PC-3 (cell line): ENCODE data around the gene ULK4. TPM values are rescaled to one million over a fixed set of nuclear protein-coding genes. Genes with fewer than 3 reads are reported as not detected.

Experiments
- ATAC-seq: fragments of 200-7000 bp; cut with Tn5 transposase; 2 replicates; pipeline ENCODE4 v1.9.1; 2020; ENCODE audit warnings: mild to moderate bottlenecking, moderate library complexity
- BruUV-seq: library from RNA; stranded (reverse); fragments of 400-500 nt; replicated peaks from 2 replicates; lab custom pipeline; 2021; lab: Mats Ljungman, UMichigan
- CTCF ChIA-PET: fragments of 300-600 bp; sonication (Branson Sonifier 250); formaldehyde crosslinking; loops from one replicate; lab custom pipeline; 2022; ENCODE audit warnings: antibody characterized with exemption; lab: Charles Lee
- POLR2A ChIA-PET: fragments of 300-600 bp; sonication (Branson Sonifier 250); formaldehyde crosslinking; loops from one replicate; lab custom pipeline; 2022; ENCODE audit warnings: antibody characterized with exemption; ENCODE audit not compliant: unreplicated experiment; lab: Charles Lee
- DNase-seq: peaks from one replicate; pipeline ENCODE4 v3.0.0-alpha.2; 2015
- H2AFZ ChIP-seq: fragments of 300-600 bp; sonication (generic); 2 replicates; pipeline ENCODE4 v1.6.0; 2016; ENCODE audit warnings: antibody characterized with exemption, low read length
- H3F3A ChIP-seq: fragments of 300-600 bp; sonication (generic); one replicate; pipeline ENCODE4 v1.6.0; 2017; ENCODE audit warnings: antibody characterized with exemption, low read length, control low read depth, mild to moderate bottlenecking; ENCODE audit not compliant: unreplicated experiment
- H3K27ac ChIP-seq: fragments of 300-600 bp; sonication (generic); 2 replicates; pipeline ENCODE4 v1.5.1; 2016; ENCODE audit warnings: mild to moderate bottlenecking, low read length
- H3K27me3 ChIP-seq: fragments of 300-600 bp; sonication (generic); 2 replicates; pipeline ENCODE4 v1.6.1; 2016; ENCODE audit warnings: low read length, mixed read lengths
- H3K36me3 ChIP-seq: fragments of 300-600 bp; sonication (generic); 2 replicates; pipeline ENCODE4 v1.6.1; 2016; ENCODE audit warnings: low read depth, mixed run types, low read length, mixed read lengths
- H3K4me1 ChIP-seq: fragments of 300-600 bp; sonication (generic); 2 replicates; pipeline ENCODE4 v1.5.1; 2016; ENCODE audit warnings: low read length; ENCODE audit not compliant: insufficient read depth
- H3K4me2 ChIP-seq: fragments of 300-600 bp; sonication (generic); 2 replicates; pipeline ENCODE4 v1.6.0; 2016; ENCODE audit warnings: low read length
- H3K4me3 ChIP-seq: fragments of 300-600 bp; sonication (generic); 2 replicates; pipeline ENCODE4 v1.5.1; 2016; ENCODE audit warnings: mild to moderate bottlenecking, low read length, mixed read lengths
- H3K79me2 ChIP-seq: fragments of 300-600 bp; sonication (generic); 2 replicates; pipeline ENCODE4 v1.6.1; 2017; ENCODE audit warnings: low read length, mixed read lengths
- H3K9ac ChIP-seq: fragments of 300-600 bp; sonication (generic); 2 replicates; pipeline ENCODE4 v1.6.0; 2016; ENCODE audit warnings: mild to moderate bottlenecking, low read length
- H3K9me2 ChIP-seq: fragments of 300-600 bp; sonication (generic); replicated peaks from 2 replicates; pipeline ENCODE4 v1.6.1; 2016; ENCODE audit warnings: mixed run types, low read length, mixed read lengths
- H3K9me3 ChIP-seq: fragments of 300-600 bp; sonication (generic); 2 replicates; pipeline ENCODE4 v1.6.1; 2016; ENCODE audit warnings: low read length, mixed read lengths
- H4K20me1 ChIP-seq: fragments of 300-600 bp; sonication (generic); 2 replicates; pipeline ENCODE4 v1.6.1; 2016; ENCODE audit warnings: low read length, mixed read lengths
- EZH2 ChIP-seq: fragments of 300-600 bp; sonication (generic); IDR thresholded peaks from one replicate; pipeline ENCODE4 v1.6.1; 2017; ENCODE audit warnings: antibody characterized with exemption, mild to moderate bottlenecking, low read length; ENCODE audit not compliant: unreplicated experiment
- EZH2phosphoT487 ChIP-seq: fragments of 300-600 bp; sonication (generic); IDR thresholded peaks from 2 replicates; pipeline ENCODE4 v1.6.1; 2018; ENCODE audit warnings: mild to moderate bottlenecking, antibody characterized with exemption, low read length, borderline replicate concordance
- intact Hi-C: fragments of 100-400 bp; cut with micrococcal nuclease; formaldehyde crosslinking; loops from 2 replicates; pipeline ENCODE4 v1.9.0; 2023
- total RNA-seq: library from RNA; depleted of rRNA; stranded (reverse); fragments of >200 nt; gene quantifications from 2 replicates; pipeline ENCODE4 v1.2.3, GENCODE V29; 2014
- TF ChIP-seq, protein P1 (sequence below): fragments of 300-600 bp; sonication (generic); conservative IDR thresholded peaks from 2 replicates; pipeline ENCODE4 v1.5.1; 2017; ENCODE audit warnings: antibody characterized with exemption, low read depth, mild to moderate bottlenecking, low read length

ULK4 gene
- total RNA-seq, 1 experiment from 2014 or later = 4.8 TPM

DNA sequence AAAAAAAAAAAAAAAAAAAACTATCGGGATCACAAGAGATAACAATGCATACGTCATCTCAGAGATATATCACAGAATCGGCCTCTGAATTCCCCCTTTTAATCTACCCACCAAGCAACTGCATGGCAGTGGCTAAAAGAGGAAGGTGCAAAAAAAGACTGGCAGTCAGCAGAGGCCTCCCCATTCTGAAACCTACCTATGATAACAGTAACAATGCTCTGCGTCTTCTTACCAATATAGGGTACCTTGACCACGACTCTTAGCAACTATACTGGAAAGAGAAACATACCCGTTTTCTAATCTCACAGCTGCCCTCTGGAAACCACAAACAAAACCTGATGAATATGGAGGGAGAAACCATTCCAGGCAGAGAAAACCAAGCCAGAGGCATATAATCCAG is 106.9 kb downstream of the ULK4 start:
- no peaks in the 10 kb centered on the region for H3K27me3 ChIP-seq
- BruUV-seq = no TSS peak

DNA sequence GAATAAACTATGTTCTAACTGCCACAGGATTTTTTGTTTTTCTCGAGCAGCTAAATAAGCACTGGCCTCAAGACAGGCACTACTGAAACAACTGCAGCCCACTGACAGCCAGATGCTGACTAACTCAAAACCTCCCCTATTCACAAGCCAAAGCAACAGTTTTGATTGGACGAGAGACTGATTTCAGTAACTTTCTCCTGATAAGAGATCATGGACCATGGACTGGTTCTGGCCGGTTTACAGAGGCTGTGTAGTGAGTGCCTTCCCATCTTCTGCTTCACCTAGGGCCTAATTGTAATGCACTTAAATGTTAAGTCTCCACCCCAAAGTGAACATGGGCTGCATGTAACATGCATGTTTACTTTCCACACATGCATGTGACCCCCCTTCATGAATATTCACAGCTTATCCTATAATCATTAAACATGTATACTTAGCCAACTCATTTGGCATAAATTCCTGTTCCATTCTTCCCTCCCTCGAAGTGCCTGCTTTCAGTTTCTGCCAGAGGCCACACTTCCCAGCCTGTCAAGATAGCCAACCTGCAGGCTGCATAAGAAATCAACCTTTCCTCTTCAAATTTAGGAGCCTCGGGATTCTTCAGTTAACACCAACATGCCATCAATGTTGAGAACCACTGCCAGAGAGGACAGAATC is 108.2 kb downstream of the ULK4 start:
- no peaks in the 10 kb centered on the region for H3K79me2 ChIP-seq
- no peaks in the 10 kb centered on the region for H3K9me2 ChIP-seq
- intact Hi-C loops = no loop called here
- no peaks in the 10 kb centered on the region for H3K4me1 ChIP-seq
- H3K9ac ChIP-seq = no peak overlapping the region
- H3F3A ChIP-seq = no peaks in the 10 kb centered on the region
- no peaks in the 10 kb centered on the region for H3K36me3 ChIP-seq
- ChIA-PET POLR2A (no interaction called here), CTCF (no interaction called here)
- H3K27ac ChIP-seq = no peak overlapping the region
- H3K27me3 ChIP-seq = no peaks in the 10 kb centered on the region
- no TSS peak for BruUV-seq
- ATAC-seq (no peak), DNase-seq (no peak)
- H4K20me1 ChIP-seq = no peaks in the 10 kb centered on the region
- no peak overlapping the region for H3K4me3 ChIP-seq
- H3K9me3 ChIP-seq = no peaks in the 10 kb centered on the region
- no peak overlapping the region for H2AFZ ChIP-seq
- TF ChIP-seq EZH2phosphoT487 (no peak), EZH2 (no peak)
- TF ChIP-seq, protein P1, sequence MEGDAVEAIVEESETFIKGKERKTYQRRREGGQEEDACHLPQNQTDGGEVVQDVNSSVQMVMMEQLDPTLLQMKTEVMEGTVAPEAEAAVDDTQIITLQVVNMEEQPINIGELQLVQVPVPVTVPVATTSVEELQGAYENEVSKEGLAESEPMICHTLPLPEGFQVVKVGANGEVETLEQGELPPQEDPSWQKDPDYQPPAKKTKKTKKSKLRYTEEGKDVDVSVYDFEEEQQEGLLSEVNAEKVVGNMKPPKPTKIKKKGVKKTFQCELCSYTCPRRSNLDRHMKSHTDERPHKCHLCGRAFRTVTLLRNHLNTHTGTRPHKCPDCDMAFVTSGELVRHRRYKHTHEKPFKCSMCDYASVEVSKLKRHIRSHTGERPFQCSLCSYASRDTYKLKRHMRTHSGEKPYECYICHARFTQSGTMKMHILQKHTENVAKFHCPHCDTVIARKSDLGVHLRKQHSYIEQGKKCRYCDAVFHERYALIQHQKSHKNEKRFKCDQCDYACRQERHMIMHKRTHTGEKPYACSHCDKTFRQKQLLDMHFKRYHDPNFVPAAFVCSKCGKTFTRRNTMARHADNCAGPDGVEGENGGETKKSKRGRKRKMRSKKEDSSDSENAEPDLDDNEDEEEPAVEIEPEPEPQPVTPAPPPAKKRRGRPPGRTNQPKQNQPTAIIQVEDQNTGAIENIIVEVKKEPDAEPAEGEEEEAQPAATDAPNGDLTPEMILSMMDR = no peak
- H3K4me2 ChIP-seq = no peak overlapping the region

More for the DNA sequence above, 106.9 kb downstream of the ULK4 start:
- intact Hi-C loops = no loop called here
- no peak overlapping the region for H3K27ac ChIP-seq
- no peaks in the 10 kb centered on the region for H3K9me3 ChIP-seq
- ATAC-seq (no peak), DNase-seq (no peak)
- H2AFZ ChIP-seq = no peak overlapping the region
- H3K9ac ChIP-seq = no peak overlapping the region
- no peaks in the 10 kb centered on the region for H3F3A ChIP-seq
- no peaks in the 10 kb centered on the region for H3K36me3 ChIP-seq
- no peaks in the 10 kb centered on the region for H3K9me2 ChIP-seq
- H3K79me2 ChIP-seq = no peaks in the 10 kb centered on the region
- CTCF ChIA-PET = no interaction called here
- H4K20me1 ChIP-seq = no peaks in the 10 kb centered on the region
- TF ChIP-seq EZH2 (no peak), EZH2phosphoT487 (no peak)
- TF ChIP-seq, protein P1 = no peak
- no peak overlapping the region for H3K4me2 ChIP-seq
- POLR2A ChIA-PET = no interaction called here
- no peak overlapping the region for H3K4me3 ChIP-seq
- no peaks in the 10 kb centered on the region for H3K4me1 ChIP-seq
